GM18517 (cell line): ENCODE results near the gene SPATA2L.
"Not testable (repeated sequence)": the region's sequence is repeated elsewhere in the genome, so short reads cannot be mapped to it uniquely, and the experiment has no call there.

Source experiments
- ATAC-seq: cut with Tn5 transposase; IDR thresholded peaks from one replicate; pipeline ENCODE4 v1.9.1; 2021; ENCODE audit warnings: mild to moderate bottlenecking, moderate library complexity; ENCODE audit not compliant: unreplicated experiment

The SPATA2L gene

DNA sequence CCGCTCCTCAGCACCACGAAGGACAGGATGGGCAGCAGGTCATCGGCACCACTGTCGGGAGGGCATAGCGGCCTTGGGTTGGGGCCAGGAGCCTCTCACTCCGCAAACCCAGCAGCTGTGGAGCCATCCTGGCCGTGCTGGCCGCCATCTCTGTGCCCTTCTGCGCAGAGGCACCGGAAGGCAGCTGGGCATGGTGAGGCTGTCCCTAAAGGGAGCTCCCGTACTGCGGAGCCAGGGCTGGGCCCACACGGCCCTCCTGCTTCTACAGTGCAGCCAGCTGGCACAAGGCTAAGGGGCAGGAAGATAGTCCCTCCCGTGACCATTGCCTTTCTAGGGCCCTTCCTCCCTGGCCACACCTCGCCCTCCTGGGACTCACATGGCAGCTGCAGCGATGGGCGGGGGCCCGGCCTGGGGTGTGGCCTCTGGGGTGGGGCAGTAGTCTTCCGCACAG is 7.0 kb upstream of the SPATA2L start:
- no peak for ATAC-seq

DNA sequence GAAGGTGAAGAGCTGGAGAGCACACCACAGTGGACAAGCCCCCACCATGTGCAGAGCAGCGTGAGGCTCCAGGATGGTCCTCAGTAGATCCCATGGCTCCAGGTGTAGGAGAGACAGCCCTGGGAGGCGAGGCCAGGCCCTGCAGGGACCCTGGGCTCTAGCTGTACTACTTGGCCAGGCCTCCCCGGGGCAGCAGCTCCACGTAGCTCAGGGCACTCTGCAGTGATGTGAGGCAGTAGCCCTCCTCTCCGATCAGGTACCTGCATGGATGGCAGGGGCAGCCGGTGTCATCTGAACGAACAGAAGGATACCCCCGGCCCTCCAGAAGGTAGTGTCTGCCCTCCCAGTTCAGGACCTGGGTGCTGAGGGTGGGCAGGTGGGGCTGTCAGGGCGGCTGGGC is 6.2 kb upstream of the SPATA2L start:
- ATAC-seq = no peak

DNA sequence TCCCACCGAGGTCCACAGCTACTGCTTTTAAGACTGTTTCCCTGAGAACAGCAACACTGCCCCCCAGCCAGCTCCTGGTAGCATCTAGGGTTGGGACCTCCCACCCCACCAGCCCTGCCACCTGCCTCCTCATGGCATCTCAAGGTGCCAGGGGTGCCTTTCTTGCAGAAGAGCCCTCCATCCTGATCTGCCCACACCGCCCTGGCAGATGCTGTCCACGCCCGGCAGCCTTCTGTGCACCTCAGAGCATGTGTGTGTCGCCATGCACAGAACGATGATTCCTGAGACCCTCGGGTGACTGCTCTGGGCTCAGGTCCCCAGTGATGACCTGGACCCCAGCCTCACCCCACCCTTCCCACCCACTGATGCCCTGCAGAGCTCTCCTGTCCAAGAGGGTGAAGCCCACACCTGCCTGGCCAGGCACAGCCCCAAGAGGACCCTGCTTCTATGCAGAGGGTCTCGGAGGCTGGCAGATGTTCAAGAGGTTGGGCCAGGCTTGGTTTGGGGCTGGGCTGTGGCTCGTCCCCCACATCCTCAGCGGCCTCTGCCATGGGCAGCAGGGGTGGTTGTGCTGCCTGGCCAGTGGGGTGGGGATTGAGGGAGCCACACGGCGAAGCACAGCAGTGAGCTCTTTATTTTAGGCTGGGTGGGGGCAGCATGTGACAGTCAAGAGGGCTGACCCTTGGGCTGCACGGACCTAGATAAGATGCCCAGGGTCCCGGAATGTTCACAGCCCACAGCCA is 5.2 kb upstream of the SPATA2L start:
- no peak for ATAC-seq

GRCh38 chr16:89705006-89705405 is 3.5 kb upstream of the SPATA2L start:
- no peak for ATAC-seq

DNA sequence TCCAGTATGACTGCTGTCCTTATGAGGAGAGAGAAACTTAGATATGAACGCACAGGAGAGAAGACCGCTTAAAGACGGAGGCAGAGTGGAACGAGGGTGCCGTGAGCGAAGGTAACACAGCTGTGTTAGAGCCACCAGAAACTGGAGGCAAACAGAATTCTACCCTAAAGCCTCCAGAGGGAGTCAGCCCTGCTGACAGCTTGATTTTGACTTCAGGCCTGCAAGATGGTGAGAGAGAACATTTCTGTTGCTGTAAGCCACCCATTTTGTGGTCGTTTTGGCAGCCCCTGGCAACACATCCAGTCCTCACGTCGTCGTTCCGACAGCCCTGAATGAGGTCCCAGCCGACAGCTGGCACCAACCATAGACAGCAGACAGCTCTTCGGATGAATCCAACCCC is 2.8 kb upstream of the SPATA2L start:
- no peak for ATAC-seq

- ATAC-seq = no peak
Measured at GRCh38 chr16:89700649-89701424, 668 bp downstream of the SPATA2L start.

DNA sequence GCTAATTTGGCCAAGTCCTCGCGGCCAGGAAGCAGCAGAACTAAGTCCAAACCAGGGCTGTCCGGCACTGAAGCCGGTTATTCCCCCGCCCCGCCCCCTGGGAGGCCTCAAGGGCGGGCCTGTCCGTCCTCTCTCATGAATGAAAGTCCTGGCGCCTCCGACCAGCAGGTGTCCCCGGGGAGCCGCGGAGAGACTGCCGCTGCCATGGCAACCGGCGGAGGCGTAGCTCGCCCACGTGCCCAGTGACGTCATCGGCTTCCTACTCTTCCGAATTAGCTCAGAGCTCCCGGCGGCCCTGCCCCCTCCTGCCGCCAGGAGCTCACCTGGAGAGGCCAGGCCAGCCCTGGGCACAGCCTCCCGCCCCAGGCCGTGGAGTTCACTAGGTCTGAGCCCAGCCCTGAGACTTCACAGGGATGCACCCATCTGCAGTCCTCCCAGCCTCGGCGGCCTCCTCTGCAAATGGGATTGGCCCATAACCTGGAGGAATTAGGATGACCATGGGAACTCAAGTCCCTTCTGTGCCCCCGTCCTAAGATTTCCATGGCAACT is 1.3 kb downstream of the SPATA2L start:
- peak; percentile 56 for ATAC-seq

GRCh38 chr16:89699629-89700099 is 1.8 kb downstream of the SPATA2L start:
- ATAC-seq = not testable (repeated sequence)

- not testable (repeated sequence) for ATAC-seq
Measured at GRCh38 chr16:89698717-89699116, 2.8 kb downstream of the SPATA2L start.

DNA sequence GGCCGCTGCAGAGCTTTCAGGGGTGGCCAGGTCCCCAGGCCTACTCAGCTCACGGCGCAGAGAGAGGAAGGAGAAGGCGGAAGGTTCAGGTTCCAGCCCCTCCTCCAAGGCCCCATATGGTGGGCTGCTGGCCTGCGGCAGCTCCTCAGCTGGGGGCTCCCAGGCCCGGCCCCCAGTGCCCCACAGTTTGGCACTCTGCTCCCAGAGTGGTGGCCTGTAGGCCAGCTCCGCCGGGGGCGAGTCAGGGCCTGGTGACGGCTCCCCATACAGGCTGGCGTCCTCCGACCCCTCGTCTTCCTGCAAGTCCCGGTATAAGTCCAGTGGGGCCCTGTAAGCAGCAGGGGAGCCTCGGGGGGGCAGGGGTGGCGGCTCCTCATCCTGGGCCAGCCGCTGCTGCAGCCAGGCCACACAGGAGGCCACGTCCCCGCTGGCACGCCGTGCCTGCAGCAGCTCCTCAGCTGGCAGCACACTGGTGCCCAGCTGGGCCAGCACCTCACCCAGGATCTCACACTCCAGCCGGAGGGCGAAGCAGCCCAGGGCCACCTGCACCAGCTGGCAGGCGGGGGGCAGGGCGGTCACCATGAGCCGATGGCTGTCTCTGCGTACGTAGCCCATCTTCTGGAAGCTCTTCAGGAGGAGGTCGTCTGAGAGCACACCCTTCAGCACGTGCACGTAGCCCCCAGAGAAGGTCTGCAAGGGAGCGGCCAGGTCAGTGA is 3.7 kb downstream of the SPATA2L start:
- no peak for ATAC-seq

DNA sequence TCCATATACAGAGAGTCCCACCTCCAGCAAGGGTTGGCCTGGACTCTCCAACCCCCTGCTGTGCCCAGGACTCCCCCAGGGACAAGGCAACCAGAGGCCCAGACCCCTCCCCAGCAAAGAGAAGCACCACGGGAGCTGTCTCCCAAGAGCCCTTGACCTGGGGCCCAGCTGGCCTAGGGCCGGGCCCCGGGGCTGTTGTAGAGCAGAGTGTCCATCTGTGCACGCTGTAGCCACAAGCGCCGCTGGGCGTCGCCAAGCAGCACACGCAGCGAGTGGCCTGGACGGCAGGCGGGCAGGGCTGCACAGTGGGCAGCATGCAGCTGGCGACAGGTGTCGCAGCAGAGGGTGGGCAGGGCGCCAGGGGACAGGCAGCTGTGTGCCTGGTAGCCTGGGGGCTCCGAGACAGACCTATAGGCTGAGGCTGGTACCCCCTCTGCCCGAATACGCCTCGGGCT is 4.3 kb downstream of the SPATA2L start:
- ATAC-seq = no peak

DNA sequence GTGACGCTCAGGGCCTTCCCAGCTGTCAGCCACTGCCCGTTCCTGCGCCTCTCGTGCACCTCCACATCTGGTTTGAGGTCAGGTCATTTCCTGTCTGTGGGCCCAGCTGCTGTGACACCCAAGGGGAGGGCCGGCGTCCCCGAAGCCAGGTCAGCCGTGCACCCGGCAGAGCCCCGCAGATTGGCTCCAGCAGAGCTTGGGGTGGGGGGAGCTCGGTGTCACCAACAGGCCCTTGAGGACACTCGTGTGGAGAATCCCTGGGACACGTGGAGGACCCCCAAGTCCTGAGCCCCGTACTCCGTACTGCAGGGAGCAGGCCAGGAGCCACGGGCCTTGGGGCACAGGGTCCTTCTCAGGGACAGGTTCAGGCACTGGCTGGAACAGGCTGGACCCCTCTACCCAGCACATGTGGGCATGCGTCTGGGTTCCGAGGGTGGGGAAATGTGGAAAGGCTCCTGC is 4.8 kb downstream of the SPATA2L start:
- no peak for ATAC-seq

GRCh38 chr16:89695875-89696669 is 5.4 kb downstream of the SPATA2L start:
- ATAC-seq = no peak

- ATAC-seq = no peak
Measured at GRCh38 chr16:89695086-89695874, 6.2 kb downstream of the SPATA2L start.

- ATAC-seq = not testable (repeated sequence)
Measured at GRCh38 chr16:89694784-89695085, 6.8 kb downstream of the SPATA2L start.

DNA sequence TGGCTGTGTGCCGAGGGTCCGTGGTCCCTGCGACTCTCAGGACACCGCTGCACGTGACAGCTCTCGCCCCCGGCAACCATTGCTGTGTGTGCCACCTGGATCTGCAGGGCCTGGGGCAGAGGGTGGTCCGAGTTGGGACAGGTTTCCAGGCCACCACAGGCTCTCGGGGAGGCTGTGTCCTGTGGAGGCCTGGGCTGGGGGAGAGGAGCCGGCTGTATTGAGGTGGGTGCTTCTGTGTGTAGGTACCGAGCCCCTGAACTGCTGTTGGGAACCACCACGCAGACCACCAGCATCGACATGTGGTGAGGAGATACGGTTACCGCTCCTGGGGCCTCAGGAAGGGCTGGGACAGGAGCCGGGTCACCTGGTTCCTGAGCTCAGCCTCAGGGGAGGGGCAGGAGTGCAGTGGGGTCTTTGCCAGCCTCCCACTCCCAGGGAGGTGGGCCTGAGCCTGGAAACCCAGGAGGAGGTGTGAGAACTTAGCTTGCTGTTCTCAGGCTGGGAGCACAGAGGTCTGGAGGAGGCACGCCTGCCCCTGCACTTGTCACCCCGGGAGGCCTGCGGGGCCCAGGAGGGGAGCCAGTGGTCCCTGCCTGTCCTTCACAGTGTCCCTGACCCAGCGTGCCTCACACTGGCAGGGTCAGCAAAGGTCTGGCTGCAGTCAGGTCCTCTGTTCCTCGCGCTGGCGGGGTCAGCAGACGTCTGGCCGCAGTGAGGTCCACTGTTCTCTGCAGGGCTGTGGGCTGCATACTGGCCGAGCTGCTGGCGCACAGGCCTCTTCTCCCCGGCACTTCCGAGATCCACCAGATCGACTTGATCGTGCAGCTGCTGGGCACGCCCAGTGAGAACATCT is 7.3 kb downstream of the SPATA2L start:
- ATAC-seq = no peak

GRCh38 chr16:89693289-89693731 is 8.2 kb downstream of the SPATA2L start:
- no peak for ATAC-seq

GRCh38 chr16:89691986-89692569 is 9.4 kb downstream of the SPATA2L start:
- no peak for ATAC-seq
